ENCODE measurements around the gene DHRS3.
"Not testable (repeated sequence)": the region's sequence is repeated elsewhere in the genome, so short reads cannot be mapped to it uniquely, and the experiment has no call there.

The DHRS3 gene, protein sequence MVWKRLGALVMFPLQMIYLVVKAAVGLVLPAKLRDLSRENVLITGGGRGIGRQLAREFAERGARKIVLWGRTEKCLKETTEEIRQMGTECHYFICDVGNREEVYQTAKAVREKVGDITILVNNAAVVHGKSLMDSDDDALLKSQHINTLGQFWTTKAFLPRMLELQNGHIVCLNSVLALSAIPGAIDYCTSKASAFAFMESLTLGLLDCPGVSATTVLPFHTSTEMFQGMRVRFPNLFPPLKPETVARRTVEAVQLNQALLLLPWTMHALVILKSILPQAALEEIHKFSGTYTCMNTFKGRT

DNA sequence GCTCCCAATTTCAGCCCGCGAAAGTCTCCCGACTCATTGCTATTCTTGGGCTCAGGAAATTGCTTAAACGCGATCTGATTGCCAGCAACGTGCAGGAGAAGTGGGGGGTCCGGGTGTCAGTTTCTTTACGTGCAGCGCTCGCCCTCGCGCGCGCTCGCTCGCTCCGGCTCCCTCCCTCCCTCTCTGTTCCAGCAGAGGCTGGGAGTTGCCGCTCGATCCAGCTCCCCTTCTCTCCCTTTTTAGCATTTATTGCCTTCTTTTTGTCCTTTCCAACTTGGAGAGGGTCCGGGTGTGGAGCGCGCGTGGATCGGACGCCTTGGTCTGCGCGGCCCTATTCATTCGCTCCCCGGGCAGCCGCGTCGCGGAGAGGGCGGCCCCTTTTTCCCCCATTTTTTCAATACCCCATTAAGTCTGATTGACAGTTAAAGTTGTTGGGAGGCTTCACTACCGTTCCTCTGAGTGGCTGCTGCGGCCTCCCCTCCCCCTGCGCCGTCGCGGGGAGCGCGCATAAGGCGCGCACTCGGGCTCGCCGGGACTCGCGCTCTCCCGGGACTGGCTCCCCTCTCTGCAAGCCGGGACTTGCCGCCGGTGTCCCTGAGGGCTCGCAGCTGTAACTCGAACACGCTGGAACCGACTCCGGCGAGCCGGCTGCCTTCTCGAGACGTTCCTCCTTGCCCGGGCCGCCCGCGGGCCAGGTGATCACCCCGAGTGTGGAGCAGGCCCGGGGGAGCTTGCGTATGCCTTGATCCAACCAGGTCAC is at the start of gene DHRS3:
TSS of gene DHRS3 (minus strand) at position 310 of the 760 bp plus-strand sequence. CDS start 862 bp downstream, outside the sequence.
- peak within 1 kb of the TSS; percentile 79 for H3K4me3 ChIP-seq (ENCODE audit: low read depth, low read length)

GRCh38 chr1:12666141-12666735 is 48.2 kb upstream of the DHRS3 start:
- H3K4me3 ChIP-seq (ENCODE audit: low read depth, low read length), result no peak overlapping the region

- H3K4me3 ChIP-seq (ENCODE audit: low read depth, low read length), result no peak overlapping the region
Observed at GRCh38 chr1:12665511-12665910, 47.5 kb upstream of the DHRS3 start.

DNA sequence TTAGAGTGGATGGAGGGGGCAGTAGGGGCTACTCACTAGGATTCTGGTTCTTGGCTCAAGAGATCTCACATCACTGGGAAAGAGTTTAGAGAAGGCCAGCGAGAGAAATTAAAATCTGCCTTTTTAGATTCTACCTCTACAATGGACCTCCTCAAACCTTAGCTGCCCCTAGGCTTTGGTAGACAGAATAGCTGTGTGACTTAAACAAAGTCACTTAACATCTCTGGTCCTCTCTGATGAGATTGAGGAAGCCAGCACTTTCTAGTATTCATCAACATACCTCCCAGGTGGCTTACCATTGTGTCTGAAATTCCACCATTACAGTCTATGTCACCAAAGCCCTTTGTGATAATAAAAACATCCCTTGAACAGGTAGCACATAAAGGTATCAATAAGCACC is 44.5 kb upstream of the DHRS3 start:
- H3K4me3 ChIP-seq (ENCODE audit: low read depth, low read length), result no peak overlapping the region

DNA sequence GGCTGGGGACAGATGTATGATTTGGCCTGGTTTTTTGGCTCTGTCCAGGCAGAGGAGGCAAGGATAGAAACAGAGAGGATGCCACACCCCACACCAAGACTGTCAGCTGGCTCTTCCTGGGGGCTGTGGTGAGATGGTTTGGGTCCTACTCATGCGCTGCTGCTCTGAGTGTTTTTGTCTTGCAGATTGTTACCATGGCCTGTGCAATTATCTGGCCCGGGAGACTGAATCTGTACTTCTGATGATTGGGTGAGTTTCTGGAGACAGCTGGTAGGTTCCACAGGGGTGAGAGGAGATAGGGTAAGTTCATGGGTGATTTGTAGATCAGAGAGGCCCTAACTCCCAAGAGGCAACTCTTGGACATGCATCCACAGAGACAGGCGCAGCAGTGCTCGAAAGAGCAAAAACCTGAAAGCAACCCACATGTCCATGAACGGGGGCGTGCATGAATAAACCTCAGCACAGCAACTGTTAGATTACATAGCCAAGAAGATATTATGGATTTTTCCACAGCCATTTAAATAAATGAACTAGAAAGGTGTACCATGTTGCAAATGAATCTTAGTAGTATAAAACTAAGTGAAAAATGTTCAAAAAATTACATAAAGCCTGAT is 43.7 kb upstream of the DHRS3 start:
- H3K4me3 ChIP-seq (ENCODE audit: low read depth, low read length), result no peak overlapping the region

- no peak overlapping the region for H3K4me3 ChIP-seq (ENCODE audit: low read depth, low read length)
Observed at GRCh38 chr1:12658531-12659453, 40.8 kb upstream of the DHRS3 start.

- not testable (repeated sequence) for H3K4me3 ChIP-seq (ENCODE audit: low read depth, low read length)
Observed at GRCh38 chr1:12657885-12658512, 40.0 kb upstream of the DHRS3 start.

DNA sequence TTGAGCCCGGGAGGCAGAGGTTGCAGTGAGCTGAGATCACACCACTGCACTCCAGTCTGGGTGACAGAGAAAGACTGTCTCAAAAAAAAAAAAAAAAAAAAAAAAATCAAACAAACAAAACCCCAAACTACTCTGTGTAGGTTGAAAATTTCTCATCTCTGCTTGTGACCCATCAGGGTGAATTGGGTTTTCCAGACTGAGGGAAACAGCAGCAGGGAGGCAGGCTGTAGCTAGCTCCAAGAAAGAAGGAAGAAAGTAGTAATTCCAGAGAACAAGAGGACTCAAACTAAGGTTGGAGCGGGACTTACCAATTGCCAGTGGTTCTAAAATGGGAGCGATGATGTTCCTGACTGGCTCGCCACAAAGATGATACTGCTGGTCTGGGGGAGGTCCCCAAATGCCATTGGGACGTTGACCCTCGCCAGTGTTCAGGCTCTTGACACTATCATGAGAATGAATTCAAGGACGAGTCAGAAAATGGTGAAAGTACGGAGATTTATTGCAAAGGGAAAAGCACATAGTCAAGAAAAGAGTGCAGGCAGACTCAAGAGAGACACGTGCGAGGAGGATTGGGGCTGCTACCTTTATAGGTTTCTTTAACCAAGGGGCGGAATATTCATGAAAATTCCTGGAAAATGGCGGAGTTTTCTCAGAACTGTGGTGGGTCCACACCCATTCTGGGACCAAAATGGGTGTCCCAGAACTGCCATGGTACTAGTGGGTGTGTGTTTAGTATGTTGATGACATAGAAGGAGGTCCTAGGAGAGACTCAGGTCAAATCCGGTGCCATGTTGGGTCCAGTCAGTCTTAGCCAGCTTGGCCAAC is 39.3 kb upstream of the DHRS3 start:
- H3K4me3 ChIP-seq (ENCODE audit: low read depth, low read length), result no peak overlapping the region

GRCh38 chr1:12656575-12656974 is 38.6 kb upstream of the DHRS3 start:
- no peak overlapping the region for H3K4me3 ChIP-seq (ENCODE audit: low read depth, low read length)

DNA sequence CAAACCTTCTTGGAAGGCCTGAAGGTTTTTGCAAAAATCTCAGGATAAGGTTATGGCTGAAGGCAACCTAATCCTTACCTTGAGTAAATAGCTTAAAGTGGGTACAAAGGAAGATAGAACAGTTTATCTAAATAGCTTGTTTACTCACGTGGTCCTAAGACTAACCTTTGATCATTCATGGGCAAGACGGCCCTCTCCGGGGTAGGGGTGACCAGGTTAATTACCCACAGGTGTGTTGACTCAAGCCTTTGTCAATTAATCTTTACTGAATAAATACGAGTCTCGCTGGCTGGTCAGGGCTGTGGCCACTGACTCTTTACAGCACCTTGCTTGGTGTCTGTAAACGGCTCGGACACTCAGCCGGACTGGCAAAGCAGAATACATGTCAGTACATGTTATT is 36.6 kb upstream of the DHRS3 start:
- no peak overlapping the region for H3K4me3 ChIP-seq (ENCODE audit: low read depth, low read length)

DNA sequence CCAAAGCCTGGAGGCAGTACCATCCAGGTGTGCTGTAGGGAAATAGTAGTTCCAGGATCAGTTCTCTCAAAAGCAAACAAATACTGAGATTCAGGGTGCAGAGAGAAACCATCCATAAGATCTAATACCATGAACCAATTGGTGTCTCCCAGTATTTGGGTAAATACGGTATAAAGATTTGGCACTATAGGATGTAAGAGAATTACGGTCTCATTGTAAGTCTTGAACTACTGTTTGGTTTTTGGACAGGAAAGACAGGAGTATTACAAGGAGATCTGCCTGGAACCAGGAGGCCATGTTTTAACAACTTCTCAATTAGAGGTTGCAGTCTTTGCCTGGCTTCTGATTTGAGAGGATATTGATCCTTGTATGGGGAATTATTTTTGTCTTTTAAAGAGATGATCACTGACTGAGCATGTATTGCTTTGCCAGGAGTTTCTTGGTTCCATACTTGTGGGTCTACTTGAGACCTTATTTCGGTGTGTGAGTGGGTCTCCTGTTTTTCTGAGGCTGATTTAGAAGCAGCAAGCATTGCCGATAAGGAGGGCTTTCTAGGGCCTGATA is 36.1 kb upstream of the DHRS3 start:
- H3K4me3 ChIP-seq (ENCODE audit: low read depth, low read length), result no peak overlapping the region

GRCh38 chr1:12649971-12650421 is 32.0 kb upstream of the DHRS3 start:
- H3K4me3 ChIP-seq (ENCODE audit: low read depth, low read length), result no peak overlapping the region

GRCh38 chr1:12648741-12649140 is 30.7 kb upstream of the DHRS3 start:
- no peak overlapping the region for H3K4me3 ChIP-seq (ENCODE audit: low read depth, low read length)

DNA sequence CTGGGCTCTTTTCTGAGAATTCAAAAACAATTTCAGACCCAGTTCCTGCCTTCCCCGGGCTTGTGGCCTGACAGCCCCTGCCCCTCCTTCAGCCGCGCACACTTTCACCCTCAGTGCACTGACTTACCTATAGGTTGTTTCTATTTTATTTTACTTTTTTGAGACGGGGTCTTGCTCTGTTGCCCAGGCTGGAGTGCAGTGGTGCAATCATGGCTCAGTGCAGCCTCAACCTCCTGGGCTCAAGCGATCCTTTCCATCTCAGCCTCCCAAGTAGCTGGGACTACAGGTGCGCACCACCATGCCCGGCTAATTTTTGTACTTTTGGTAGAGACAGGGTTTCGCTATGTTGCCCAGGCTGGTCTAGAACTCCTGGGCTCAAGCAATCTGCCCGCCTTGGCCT is 27.4 kb upstream of the DHRS3 start:
- H3K4me3 ChIP-seq (ENCODE audit: low read depth, low read length), result not testable (repeated sequence)

DNA sequence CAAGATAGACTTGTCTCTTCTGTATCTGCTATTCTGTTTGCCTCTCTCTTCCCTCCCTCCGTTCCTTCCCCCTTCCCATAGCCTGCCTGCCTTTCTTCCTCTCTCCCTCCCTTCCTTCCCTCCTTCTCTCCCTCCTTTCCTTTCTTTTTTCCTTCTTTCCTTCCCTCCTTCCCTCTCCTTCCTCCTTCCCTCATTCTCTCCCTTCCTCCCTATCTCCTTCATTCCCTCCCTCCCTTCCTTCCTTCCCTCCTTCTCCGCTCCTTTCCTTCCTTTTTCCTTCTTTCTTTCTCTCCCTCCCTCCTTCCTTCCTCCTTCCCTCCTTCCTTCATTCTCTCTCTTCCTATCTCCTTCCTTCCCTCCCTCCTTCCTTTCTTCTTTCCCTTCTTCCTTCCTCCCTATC is 26.8 kb upstream of the DHRS3 start:
- no peak overlapping the region for H3K4me3 ChIP-seq (ENCODE audit: low read depth, low read length)

GRCh38 chr1:12644237-12644636 is 26.2 kb upstream of the DHRS3 start:
- no peak overlapping the region for H3K4me3 ChIP-seq (ENCODE audit: low read depth, low read length)

DNA sequence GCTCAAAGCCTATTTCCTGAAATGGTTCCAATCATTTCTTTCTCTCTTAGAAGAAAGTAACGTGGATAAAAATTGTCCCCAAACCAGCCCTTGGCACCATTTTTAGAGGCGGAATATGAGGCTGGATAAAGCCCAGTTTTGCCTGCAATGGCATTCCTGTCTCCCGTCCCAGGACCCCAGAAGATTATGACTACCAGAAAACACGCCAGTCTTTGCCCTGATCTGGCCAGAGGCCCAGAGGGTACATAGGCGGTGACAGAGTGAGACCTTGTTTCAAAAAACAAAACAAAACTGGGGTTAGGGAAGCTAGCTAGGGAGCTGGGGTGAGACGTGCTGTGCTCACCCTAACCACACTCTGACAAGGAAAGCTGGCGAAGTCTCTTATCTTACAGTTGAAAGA is 25.8 kb upstream of the DHRS3 start, which contains the start of gene AADACL4:
TSS of gene AADACL4 (plus strand) at position 301 of the 400 bp plus-strand sequence. CDS start 462 bp downstream, outside the sequence.
- H3K4me3 ChIP-seq (ENCODE audit: low read depth, low read length), result no peak within 1 kb of the TSS

DNA sequence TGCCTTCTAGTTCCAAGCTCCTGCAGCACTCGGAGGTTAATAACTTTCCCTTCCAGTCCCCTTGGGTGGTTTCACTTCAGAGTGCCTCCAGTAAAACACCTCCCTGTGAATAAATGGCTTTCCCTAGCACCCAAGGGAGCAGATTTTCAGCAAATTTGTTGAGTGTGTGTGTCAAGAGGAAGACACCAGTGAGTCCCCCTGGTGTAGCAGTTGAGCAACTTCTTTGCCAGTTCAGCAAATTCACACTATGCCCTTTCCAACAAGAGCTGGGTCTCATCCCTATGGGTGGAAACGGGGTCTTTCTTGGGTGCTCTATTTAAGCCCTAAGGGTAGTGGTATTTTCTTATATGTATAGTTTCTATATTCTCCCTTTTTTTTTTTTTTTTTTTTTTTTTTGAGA is 25.1 kb upstream of the DHRS3 start:
- no peak overlapping the region for H3K4me3 ChIP-seq (ENCODE audit: low read depth, low read length)

- H3K4me3 ChIP-seq (ENCODE audit: low read depth, low read length), result no peak overlapping the region
Observed at GRCh38 chr1:12640958-12641272, 22.9 kb upstream of the DHRS3 start.

Measured in iPS-11a (cell line).